SH-SY5Y (cell line): ENCODE results near the gene RNF166.

Source experiments
- GATA2 ChIP-seq: IDR thresholded peaks from 2 replicates; pipeline ENCODE4 v1.6.1; 2011; ENCODE audit warnings: mild to moderate bottlenecking, low read depth, low read length
- GATA3 ChIP-seq: IDR thresholded peaks from 2 replicates; pipeline ENCODE4 v1.6.1; 2011; ENCODE audit warnings: low read depth, mild to moderate bottlenecking, low read length, moderate library complexity

GRCh38 chr16:88720396-88720970 lies 14.3 kb upstream of the RNF166 start:
- TF ChIP-seq GATA3 (no peak), GATA2 (no peak)
